HEK293T (cell line): ENCODE data around the gene HNRNPH2.

Experiments
- CTCF ChIA-PET: fragments of 350-600 bp; formaldehyde crosslinking; extraction: SDS; loops from one replicate; lab custom pipeline; 2021; ENCODE audit warnings: antibody characterized with exemption, inconsistent platforms; lab: Yijun Ruan, JAX
- POLR2A ChIA-PET: fragments of 350-600 bp; formaldehyde crosslinking; extraction: SDS; loops from one replicate; lab custom pipeline; 2020; ENCODE audit warnings: antibody characterized with exemption, inconsistent platforms; lab: Yijun Ruan, JAX
- DNase-seq: peaks from one replicate; pipeline ENCODE4 v3.0.0; 2012; ENCODE audit warnings: mixed read lengths; ENCODE audit errors: extremely low spot score
- ARNT ChIP-seq: fragments of 450-650 bp; IDR thresholded peaks from 2 replicates; pipeline ENCODE4 v1.6.1; 2017; ENCODE audit warnings: mild to moderate bottlenecking
- BHLHE40 ChIP-seq: fragments of 450-650 bp; IDR thresholded peaks from 2 replicates; pipeline ENCODE4 v1.6.1; 2016; ENCODE audit warnings: mild to moderate bottlenecking, moderate library complexity, borderline replicate concordance
- CTBP1 ChIP-seq: fragments of 450-650 bp; IDR thresholded peaks from 2 replicates; pipeline ENCODE4 v1.6.1; 2016; ENCODE audit warnings: borderline replicate concordance
- ELF4 ChIP-seq: fragments of 450-650 bp; IDR thresholded peaks from 2 replicates; pipeline ENCODE4 v1.6.1; 2017; ENCODE audit warnings: antibody characterized with exemption
- FOXA1 ChIP-seq: fragments of 450-650 bp; IDR thresholded peaks from 2 replicates; pipeline ENCODE4 v1.6.1; 2016; ENCODE audit warnings: mild to moderate bottlenecking
- FOXK2 ChIP-seq: fragments of 450-650 bp; IDR thresholded peaks from 2 replicates; pipeline ENCODE4 v1.6.1; 2016; ENCODE audit warnings: mild to moderate bottlenecking
- FOXM1 ChIP-seq: fragments of 450-650 bp; IDR thresholded peaks from 2 replicates; pipeline ENCODE4 v1.6.1; 2017; ENCODE audit warnings: mild to moderate bottlenecking, borderline replicate concordance
- HDGF ChIP-seq: fragments of 450-650 bp; IDR thresholded peaks from 2 replicates; pipeline ENCODE4 v1.6.1; 2017; ENCODE audit warnings: antibody characterized with exemption, borderline replicate concordance
- L3MBTL2 ChIP-seq: fragments of 450-650 bp; conservative IDR thresholded peaks from 2 replicates; pipeline ENCODE4 v1.6.1; 2016; ENCODE audit warnings: mild to moderate bottlenecking
- LEF1 ChIP-seq: fragments of 450-650 bp; IDR thresholded peaks from 2 replicates; pipeline ENCODE4 v1.6.1; 2017; ENCODE audit warnings: mild to moderate bottlenecking, borderline replicate concordance
- NFRKB ChIP-seq: fragments of 450-650 bp; IDR thresholded peaks from 2 replicates; pipeline ENCODE4 v1.6.1; 2016; ENCODE audit warnings: mild to moderate bottlenecking, moderate library complexity
- PKNOX1 ChIP-seq: fragments of 450-650 bp; IDR thresholded peaks from 2 replicates; pipeline ENCODE4 v1.6.1; 2016
- SP1 ChIP-seq: fragments of 450-650 bp; IDR thresholded peaks from 2 replicates; pipeline ENCODE4 v1.6.1; 2017
- SUZ12 ChIP-seq: fragments of 450-650 bp; IDR thresholded peaks from 2 replicates; pipeline ENCODE4 v1.6.1; 2016; ENCODE audit warnings: mild to moderate bottlenecking
- TARDBP ChIP-seq: fragments of 450-650 bp; IDR thresholded peaks from 2 replicates; pipeline ENCODE4 v1.6.1; 2016
- ZNF384 ChIP-seq: fragments of 450-650 bp; IDR thresholded peaks from 2 replicates; pipeline ENCODE4 v1.6.1; 2016

The HNRNPH2 gene

GRCh38 chrX:101407748-101408531, at the start of gene HNRNPH2, which contains the start of gene GLA:
Gene HNRNPH2 (plus strand): TSS chrX:101408222. CDS start chrX:101411989, 3,767 bp downstream.
Gene GLA (minus strand): TSS chrX:101407925. CDS start chrX:101407903, 22 bp downstream.
- peak; percentile 90 for DNase-seq
- ChIA-PET CTCF (no interaction called here), POLR2A (interaction anchor here (0.9 to 1.5 kb wide), 5 partner anchors 10 to 59 kb away, joined by 4 to 22 read pairs (median 4); partner anchors contain the start of genes RPL36A and TIMM8A)
- peak; percentile 91; the same call in 1 of the 2 replicates for TF ChIP-seq NFRKB
- no peak for TF ChIP-seq ARNT
- peak; percentile 93 for TF ChIP-seq L3MBTL2
- no peak; the same call in 1 of the 2 replicates for TF ChIP-seq CTBP1
- no peak for TF ChIP-seq ZNF384
- TF ChIP-seq TARDBP: 0 out of 2 replicates have a peak, but pooled peaks have one; percentile 55
- peak; percentile 89 for TF ChIP-seq PKNOX1
- TF ChIP-seq FOXM1: no peak
- no peak for TF ChIP-seq HDGF
- no peak for TF ChIP-seq FOXA1
- TF ChIP-seq FOXK2: peak; percentile 62
- peak; percentile 50; the same call in 1 of the 2 replicates for TF ChIP-seq BHLHE40
- TF ChIP-seq LEF1: no peak
- peak; percentile 81 for TF ChIP-seq ELF4
- TF ChIP-seq SUZ12: no peak
- TF ChIP-seq SP1: no peak

GRCh38 chrX:101359966-101360365, 48.1 kb upstream of the HNRNPH2 start:
- DNase-seq: no peak
- ChIA-PET POLR2A (interaction anchor here (1.0 to 3.8 kb wide), 2 partner anchors 11 to 30 kb away, joined by 3 to 15 read pairs; partner anchors contain the start of gene TIMM8A), CTCF (no interaction called here)
- no peak for TF ChIP-seq ARNT
- no peak for TF ChIP-seq SP1
- no peak for TF ChIP-seq SUZ12
- no peak for TF ChIP-seq HDGF
- no peak for TF ChIP-seq BHLHE40
- TF ChIP-seq ELF4: no peak
- no peak for TF ChIP-seq CTBP1
- TF ChIP-seq ZNF384: no peak
- TF ChIP-seq FOXM1: no peak
- TF ChIP-seq FOXK2: no peak

DNA sequence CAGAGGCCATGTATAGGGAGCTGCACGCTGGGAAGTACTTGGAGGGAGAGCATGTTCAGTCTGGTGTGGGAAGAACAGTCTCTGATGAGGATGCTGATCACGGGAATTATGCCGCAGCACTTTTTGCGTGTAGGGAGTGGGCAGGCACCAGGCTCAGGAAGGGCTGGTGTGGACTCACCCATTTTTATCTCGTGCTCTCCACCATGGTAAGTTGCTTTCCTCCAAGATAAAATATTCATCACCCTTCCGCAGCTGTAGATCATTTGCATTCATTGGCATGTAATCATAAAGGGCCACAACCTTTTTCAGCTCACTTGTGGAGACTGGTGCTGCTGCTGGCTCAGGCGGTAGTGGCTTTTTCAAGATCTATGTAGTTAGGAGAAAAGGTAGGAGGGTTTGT, 47.6 kb upstream of the HNRNPH2 start:
- no peak for DNase-seq
- TF ChIP-seq FOXM1: no peak
- no peak for TF ChIP-seq SUZ12
- TF ChIP-seq BHLHE40: no peak
- no peak for TF ChIP-seq ELF4
- TF ChIP-seq TARDBP: no peak
- TF ChIP-seq L3MBTL2: no peak
- no peak for TF ChIP-seq CTBP1
- TF ChIP-seq FOXK2: no peak
- no peak for TF ChIP-seq NFRKB
- no peak for TF ChIP-seq SP1
- no peak for TF ChIP-seq ZNF384
- no peak for TF ChIP-seq ARNT
- no peak for TF ChIP-seq HDGF
- TF ChIP-seq LEF1: no peak
- TF ChIP-seq FOXA1: no peak
- no peak for TF ChIP-seq PKNOX1
- ChIA-PET CTCF (no interaction called here), POLR2A (interaction anchor here (1.0 to 3.8 kb wide), 2 partner anchors 11 to 30 kb away, joined by 3 to 15 read pairs; partner anchors contain the start of gene TIMM8A)

- POLR2A ChIA-PET: interaction anchor here (1.9 to 3.8 kb wide), 2 partner anchors 13 to 29 kb away, joined by 11 to 15 read pairs; partner anchors contain the start of genes RPL36A and TIMM8A
- DNase-seq: no peak
- TF ChIP-seq FOXA1 (no peak), NFRKB (no peak), HDGF (no peak), TARDBP (no peak), PKNOX1 (no peak), SUZ12 (no peak), LEF1 (no peak), L3MBTL2 (no peak), FOXM1 (no peak), ZNF384 (no peak), BHLHE40 (no peak), ARNT (no peak), SP1 (no peak)
- CTCF ChIA-PET: no interaction called here
Measured at GRCh38 chrX:101362116-101362515, 45.9 kb upstream of the HNRNPH2 start.

- ChIA-PET POLR2A (interaction anchor here (1.9 to 3.8 kb wide), 2 partner anchors 14 to 28 kb away, joined by 11 to 15 read pairs; partner anchors contain the start of genes RPL36A and TIMM8A), CTCF (no interaction called here)
- no peak for TF ChIP-seq FOXM1
- TF ChIP-seq ARNT: no peak
- no peak for TF ChIP-seq ZNF384
- TF ChIP-seq TARDBP: no peak
- TF ChIP-seq NFRKB: no peak
- TF ChIP-seq FOXA1: no peak
- no peak for TF ChIP-seq ELF4
- no peak for TF ChIP-seq SP1
- TF ChIP-seq LEF1: no peak
- no peak for TF ChIP-seq SUZ12
- TF ChIP-seq FOXK2: no peak
- TF ChIP-seq HDGF: no peak
- DNase-seq: no peak
Measured at GRCh38 chrX:101362757-101363156, 45.3 kb upstream of the HNRNPH2 start.
